HL-60 (cell line): ENCODE measurements around the gene ATP2B2.

Experiments
- DNase-seq, 2 experiments: peaks; one replicate each; pipeline ENCODE4 v3.0.0-alpha.2; 2010 to 2020; ENCODE audit warnings: low read depth in 1 of 2, low spot score in 1 of 2
- H3K27ac ChIP-seq: fragments of 250-450 bp; sonication (Bioruptor Pico); replicated peaks from 2 replicates; pipeline ENCODE4 v1.5.1; 2020; ENCODE audit warnings: mild to moderate bottlenecking, moderate library complexity
- H3K27me3 ChIP-seq: fragments of 250-450 bp; sonication (Bioruptor Pico); 2 replicates; pipeline ENCODE4 v1.5.1; 2021; ENCODE audit warnings: mild to moderate bottlenecking, moderate library complexity; ENCODE audit not compliant: insufficient read depth, poor library complexity, severe bottlenecking
- H3K4me3 ChIP-seq: replicated peaks from 2 replicates; pipeline ENCODE4 v1.5.1; 2011; ENCODE audit warnings: mild to moderate bottlenecking, control low read depth, low read length; ENCODE audit not compliant: insufficient read depth
- GABPA ChIP-seq: IDR thresholded peaks from 2 replicates; pipeline ENCODE4 v1.6.1; 2012; ENCODE audit warnings: low read depth
- POLR2AphosphoS5 ChIP-seq: IDR thresholded peaks from 2 replicates; pipeline ENCODE4 v1.6.1; 2012; ENCODE audit warnings: low read depth
- SPI1 ChIP-seq: IDR thresholded peaks from 2 replicates; pipeline ENCODE4 v1.6.1; 2012; ENCODE audit warnings: low read depth, mild to moderate bottlenecking, borderline replicate concordance
- TF ChIP-seq, protein P1 (sequence below): IDR thresholded peaks from 2 replicates; pipeline ENCODE4 v1.6.1; 2012; ENCODE audit warnings: low read depth; ENCODE audit not compliant: insufficient replicate concordance
- TF ChIP-seq, protein P2 (sequence below): IDR thresholded peaks from one replicate; pipeline ENCODE4 v1.5.1; 2011; ENCODE audit warnings: low read length, control low read depth, inconsistent platforms; ENCODE audit not compliant: insufficient read depth

The ATP2B2 gene

DNA sequence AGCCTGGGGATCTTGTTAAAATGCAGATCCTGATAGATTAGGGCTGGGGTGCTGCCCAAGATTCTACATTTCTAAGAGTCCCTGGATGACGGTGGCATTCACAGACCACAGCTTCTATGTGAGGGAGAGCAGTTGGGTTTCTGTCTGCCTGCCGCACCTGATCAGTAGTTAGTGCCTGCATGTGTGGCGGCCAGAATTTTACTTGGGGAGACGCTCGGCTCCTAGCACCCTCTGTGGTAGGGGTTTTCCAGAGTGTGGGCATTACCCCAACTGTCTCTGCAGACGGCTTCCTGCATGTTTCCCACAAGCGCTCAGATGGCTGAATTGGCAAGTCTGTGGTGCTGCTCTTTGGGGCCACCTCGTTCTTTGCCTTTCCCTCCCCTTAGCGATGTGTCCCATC is 220.9 kb downstream of the ATP2B2 start:
- H3K4me3 ChIP-seq = no peak overlapping the region
- no peak for DNase-seq
- no peaks in the 10 kb centered on the region for H3K27me3 ChIP-seq
- H3K27ac ChIP-seq = no peak overlapping the region
- TF ChIP-seq, protein P1, sequence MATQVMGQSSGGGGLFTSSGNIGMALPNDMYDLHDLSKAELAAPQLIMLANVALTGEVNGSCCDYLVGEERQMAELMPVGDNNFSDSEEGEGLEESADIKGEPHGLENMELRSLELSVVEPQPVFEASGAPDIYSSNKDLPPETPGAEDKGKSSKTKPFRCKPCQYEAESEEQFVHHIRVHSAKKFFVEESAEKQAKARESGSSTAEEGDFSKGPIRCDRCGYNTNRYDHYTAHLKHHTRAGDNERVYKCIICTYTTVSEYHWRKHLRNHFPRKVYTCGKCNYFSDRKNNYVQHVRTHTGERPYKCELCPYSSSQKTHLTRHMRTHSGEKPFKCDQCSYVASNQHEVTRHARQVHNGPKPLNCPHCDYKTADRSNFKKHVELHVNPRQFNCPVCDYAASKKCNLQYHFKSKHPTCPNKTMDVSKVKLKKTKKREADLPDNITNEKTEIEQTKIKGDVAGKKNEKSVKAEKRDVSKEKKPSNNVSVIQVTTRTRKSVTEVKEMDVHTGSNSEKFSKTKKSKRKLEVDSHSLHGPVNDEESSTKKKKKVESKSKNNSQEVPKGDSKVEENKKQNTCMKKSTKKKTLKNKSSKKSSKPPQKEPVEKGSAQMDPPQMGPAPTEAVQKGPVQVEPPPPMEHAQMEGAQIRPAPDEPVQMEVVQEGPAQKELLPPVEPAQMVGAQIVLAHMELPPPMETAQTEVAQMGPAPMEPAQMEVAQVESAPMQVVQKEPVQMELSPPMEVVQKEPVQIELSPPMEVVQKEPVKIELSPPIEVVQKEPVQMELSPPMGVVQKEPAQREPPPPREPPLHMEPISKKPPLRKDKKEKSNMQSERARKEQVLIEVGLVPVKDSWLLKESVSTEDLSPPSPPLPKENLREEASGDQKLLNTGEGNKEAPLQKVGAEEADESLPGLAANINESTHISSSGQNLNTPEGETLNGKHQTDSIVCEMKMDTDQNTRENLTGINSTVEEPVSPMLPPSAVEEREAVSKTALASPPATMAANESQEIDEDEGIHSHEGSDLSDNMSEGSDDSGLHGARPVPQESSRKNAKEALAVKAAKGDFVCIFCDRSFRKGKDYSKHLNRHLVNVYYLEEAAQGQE = no peak
- no peak for TF ChIP-seq SPI1

DNA sequence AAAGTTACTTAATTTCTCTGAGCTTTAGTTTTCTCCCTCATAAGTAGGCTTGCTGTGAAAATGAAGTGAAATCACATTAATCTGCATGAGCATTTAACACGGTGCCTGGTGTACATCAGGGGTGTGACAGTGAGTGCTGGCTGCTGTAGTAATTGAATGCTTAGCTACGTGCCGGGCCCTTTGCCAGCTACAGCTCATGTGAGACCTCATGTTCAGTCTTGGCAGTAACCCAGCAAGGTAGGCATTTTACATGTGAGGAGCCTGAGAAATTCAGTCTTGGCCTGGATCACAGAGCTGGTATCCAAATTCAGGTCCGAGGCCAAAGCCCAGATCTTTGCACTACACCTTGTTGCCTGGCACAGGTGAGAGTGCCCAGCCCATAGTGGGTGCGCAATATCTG is 221.7 kb downstream of the ATP2B2 start:
- DNase-seq = no peak
- no peak overlapping the region for H3K4me3 ChIP-seq
- no peak for TF ChIP-seq GABPA
- TF ChIP-seq, protein P1 = no peak
- no peak for TF ChIP-seq POLR2AphosphoS5
- no peak for TF ChIP-seq SPI1
- TF ChIP-seq, protein P2, sequence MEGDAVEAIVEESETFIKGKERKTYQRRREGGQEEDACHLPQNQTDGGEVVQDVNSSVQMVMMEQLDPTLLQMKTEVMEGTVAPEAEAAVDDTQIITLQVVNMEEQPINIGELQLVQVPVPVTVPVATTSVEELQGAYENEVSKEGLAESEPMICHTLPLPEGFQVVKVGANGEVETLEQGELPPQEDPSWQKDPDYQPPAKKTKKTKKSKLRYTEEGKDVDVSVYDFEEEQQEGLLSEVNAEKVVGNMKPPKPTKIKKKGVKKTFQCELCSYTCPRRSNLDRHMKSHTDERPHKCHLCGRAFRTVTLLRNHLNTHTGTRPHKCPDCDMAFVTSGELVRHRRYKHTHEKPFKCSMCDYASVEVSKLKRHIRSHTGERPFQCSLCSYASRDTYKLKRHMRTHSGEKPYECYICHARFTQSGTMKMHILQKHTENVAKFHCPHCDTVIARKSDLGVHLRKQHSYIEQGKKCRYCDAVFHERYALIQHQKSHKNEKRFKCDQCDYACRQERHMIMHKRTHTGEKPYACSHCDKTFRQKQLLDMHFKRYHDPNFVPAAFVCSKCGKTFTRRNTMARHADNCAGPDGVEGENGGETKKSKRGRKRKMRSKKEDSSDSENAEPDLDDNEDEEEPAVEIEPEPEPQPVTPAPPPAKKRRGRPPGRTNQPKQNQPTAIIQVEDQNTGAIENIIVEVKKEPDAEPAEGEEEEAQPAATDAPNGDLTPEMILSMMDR = no peak
- H3K27ac ChIP-seq = no peak overlapping the region
- H3K27me3 ChIP-seq = no peaks in the 10 kb centered on the region

DNA sequence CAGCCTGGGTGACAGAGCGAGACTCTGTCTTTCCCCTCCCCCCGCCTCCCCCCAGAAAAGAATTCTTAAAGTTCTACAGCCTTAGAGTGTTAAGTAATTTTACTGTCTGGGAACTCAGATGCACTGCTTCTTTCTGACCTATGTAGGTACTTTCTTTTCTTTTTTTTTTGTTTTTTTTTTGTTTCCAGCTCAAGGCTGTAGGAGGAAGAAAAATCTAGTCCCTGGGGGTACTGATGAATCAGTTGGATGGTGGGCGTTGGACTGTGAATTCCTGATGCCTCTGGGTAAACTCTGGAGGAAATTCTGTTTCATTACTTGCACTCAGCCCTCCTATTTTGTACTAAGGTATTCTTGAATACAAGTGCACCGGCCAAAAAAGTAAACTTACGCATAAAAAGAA is 223.4 kb downstream of the ATP2B2 start:
- Histone ChIP-seq H3K27ac (no peak overlapping the region), H3K27me3 (no peaks in the 10 kb centered on the region), H3K4me3 (no peak overlapping the region)
- TF ChIP-seq, protein P1 = no peak
- no peak for TF ChIP-seq POLR2AphosphoS5
- TF ChIP-seq, protein P2 = no peak
- DNase-seq = no peak

DNA sequence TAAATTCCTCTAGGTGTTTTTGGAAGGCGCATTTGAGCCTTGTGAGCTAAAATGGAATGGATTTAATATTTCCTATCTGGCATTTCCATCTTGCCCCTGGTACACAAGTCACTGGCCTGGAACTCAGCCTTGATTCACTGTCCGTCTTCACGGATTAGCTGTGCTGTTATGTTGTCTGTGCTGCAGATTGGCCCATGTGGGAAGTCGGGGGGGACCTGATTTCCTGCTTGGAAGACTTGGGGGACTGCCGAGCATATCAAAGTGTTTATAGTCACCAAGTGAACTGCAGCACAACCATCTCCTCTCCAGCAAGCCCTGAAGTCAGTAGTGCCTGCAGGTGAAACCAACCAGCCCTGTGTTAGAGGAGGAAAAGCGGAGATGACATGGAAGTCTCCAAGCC is 224.8 kb downstream of the ATP2B2 start:
- no peak overlapping the region for H3K4me3 ChIP-seq
- no peak overlapping the region for H3K27ac ChIP-seq
- DNase-seq = no peak
- no peaks in the 10 kb centered on the region for H3K27me3 ChIP-seq
- TF ChIP-seq, protein P1 = no peak
- no peak for TF ChIP-seq POLR2AphosphoS5
- TF ChIP-seq SPI1 = no peak
- TF ChIP-seq, protein P2 = no peak
- TF ChIP-seq GABPA = no peak
